Breast epithelium (tissue), 4 donors: ENCODE data around the gene ZNF793. TPM values are rescaled to one million over a fixed set of nuclear protein-coding genes. Genes with fewer than 3 reads are reported as not detected.

Source experiments
- DNase-seq, 2 donors: peaks; one replicate each; pipeline ENCODE4 v3.0.0-alpha.2; 2019; ENCODE audit warnings: low spot score in 2 of 2
- H3K27ac ChIP-seq, 2 donors: fragments of 200-600 bp; sonication (generic) in 1 of 2; one replicate each; pipeline ENCODE4 v1.5.1; 2016 to 2019; ENCODE audit warnings: mild to moderate bottlenecking in 1 of 2
- H3K27me3 ChIP-seq, 2 donors: fragments of 200-600 bp; sonication (generic) in 1 of 2; one replicate each; pipeline versions ENCODE4 v1.5.1 to v1.6.0; 2017 to 2019; ENCODE audit warnings: control low read depth in 1 of 2, mild to moderate bottlenecking in 1 of 2
- H3K36me3 ChIP-seq: fragments of 200-600 bp; one replicate; pipeline ENCODE4 v1.5.1; 2019
- H3K4me1 ChIP-seq, 2 donors: fragments of 200-600 bp; sonication (generic); one replicate each; pipeline ENCODE4 v1.5.1; 2016 to 2019; ENCODE audit warnings: control low read depth in 1 of 2
- H3K4me3 ChIP-seq, 3 donors: fragments of 200-600 bp; sonication (generic); 1 replicate in 2 of 3; 2 replicates in 1 of 3; pipeline ENCODE4 v1.5.1; 2016 to 2019; ENCODE audit warnings: mild to moderate bottlenecking in 3 of 3, moderate library complexity in 2 of 3
- H3K9me3 ChIP-seq, 2 donors: fragments of 200-600 bp; sonication (generic) in 1 of 2; one replicate each; pipeline ENCODE4 v1.5.1; 2016 to 2019; ENCODE audit warnings: control low read depth in 1 of 2
- POLR2A ChIP-seq: fragments of 450-650 bp; IDR thresholded peaks from one replicate; pipeline ENCODE4 v1.6.1; 2016; ENCODE audit warnings: antibody characterized with exemption, mild to moderate bottlenecking, moderate library complexity
- POLR2AphosphoS5 ChIP-seq, 3 donors: sonication (generic); formaldehyde crosslinking; IDR thresholded peaks; one replicate each; pipeline ENCODE4 v1.6.1; 2017; ENCODE audit warnings: antibody characterized with exemption in 3 of 3
- intact Hi-C: fragments of 100-400 bp; cut with DNase I; formaldehyde crosslinking; loops from one replicate; pipeline ENCODE4 v1.15.1; 2023; ENCODE audit warnings: low total_unique reads
- total RNA-seq, 3 donors: library from RNA; depleted of rRNA; stranded (reverse); fragments of >200 nt; gene quantifications; one replicate each; pipeline ENCODE4 v1.1.0, GENCODE V29; 2016
- TF ChIP-seq, protein P1 (sequence below), 3 donors: fragments of 450-650 bp; IDR thresholded peaks; one replicate each; pipeline ENCODE4 v1.5.1; 2016 to 2017; ENCODE audit warnings: antibody characterized with exemption in 3 of 3, mild to moderate bottlenecking in 3 of 3, moderate library complexity in 3 of 3

Gene ZNF793
- 10 to 100 TPM in 1 of 3 donors, 1 to 10 TPM in 2; 1.3 to 10.2 (median 7.2) TPM for total RNA-seq

DNA sequence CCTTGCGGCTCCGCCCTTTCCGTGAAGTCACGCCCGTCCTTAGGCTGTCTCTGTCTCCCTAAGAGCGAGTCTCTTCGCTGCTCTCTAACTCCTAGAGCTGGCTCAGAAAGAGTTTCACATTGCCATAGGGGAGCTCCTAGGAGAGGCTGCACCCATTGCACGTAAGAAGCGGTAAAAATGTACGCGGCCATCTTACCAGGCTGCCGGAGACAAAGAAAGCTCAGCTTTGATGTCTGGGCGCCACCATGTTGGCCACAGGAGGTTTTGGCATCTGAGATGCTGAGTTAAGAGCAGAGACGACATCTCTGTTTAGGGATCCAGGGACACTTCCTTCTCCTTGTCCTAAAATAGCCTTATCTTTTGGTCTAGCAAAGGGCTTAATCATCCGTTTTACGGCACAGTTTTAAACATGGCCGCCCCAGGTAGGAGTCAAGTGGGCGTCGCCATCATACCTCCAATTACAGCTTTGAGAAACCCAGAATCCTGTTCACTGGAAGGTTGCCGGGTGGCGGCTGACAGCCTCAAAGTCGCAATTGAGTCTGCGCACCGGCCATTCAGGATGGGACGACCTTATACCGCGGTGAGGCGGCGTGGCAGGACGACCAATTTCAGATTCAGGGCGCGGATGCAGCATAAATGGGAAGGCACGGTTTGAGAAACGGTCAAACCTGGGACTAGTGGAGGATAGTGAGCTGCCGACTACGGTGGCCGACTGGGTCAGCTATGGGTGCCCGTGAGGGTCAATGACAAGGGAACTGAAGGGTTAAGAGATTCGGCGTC lies at the start of gene ZNF793:
TSS of gene ZNF793 (plus strand) at position 553 of the 780 bp plus-strand sequence. CDS start 16,501 bp downstream, outside the sequence.
- TF ChIP-seq POLR2A (peak; percentile 18), POLR2AphosphoS5 (IDR thresholded peaks at IDR 0.05) (peak; percentile 55 to 78 (median 63))
- TF ChIP-seq, protein P1, sequence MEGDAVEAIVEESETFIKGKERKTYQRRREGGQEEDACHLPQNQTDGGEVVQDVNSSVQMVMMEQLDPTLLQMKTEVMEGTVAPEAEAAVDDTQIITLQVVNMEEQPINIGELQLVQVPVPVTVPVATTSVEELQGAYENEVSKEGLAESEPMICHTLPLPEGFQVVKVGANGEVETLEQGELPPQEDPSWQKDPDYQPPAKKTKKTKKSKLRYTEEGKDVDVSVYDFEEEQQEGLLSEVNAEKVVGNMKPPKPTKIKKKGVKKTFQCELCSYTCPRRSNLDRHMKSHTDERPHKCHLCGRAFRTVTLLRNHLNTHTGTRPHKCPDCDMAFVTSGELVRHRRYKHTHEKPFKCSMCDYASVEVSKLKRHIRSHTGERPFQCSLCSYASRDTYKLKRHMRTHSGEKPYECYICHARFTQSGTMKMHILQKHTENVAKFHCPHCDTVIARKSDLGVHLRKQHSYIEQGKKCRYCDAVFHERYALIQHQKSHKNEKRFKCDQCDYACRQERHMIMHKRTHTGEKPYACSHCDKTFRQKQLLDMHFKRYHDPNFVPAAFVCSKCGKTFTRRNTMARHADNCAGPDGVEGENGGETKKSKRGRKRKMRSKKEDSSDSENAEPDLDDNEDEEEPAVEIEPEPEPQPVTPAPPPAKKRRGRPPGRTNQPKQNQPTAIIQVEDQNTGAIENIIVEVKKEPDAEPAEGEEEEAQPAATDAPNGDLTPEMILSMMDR (IDR thresholded peaks at IDR 0.05): no peak
- H3K27me3 ChIP-seq: no peaks in the 10 kb centered on the region
- intact Hi-C loops: no loop called here
- H3K27ac ChIP-seq: peak within 1 kb of the TSS; percentile 93 to 98
- no peaks in the 10 kb centered on the region for H3K36me3 ChIP-seq
- DNase-seq: peak; percentile 82 to 84
- H3K4me1 ChIP-seq: no peaks in the 10 kb centered on the region
- peaks cover 0 to 14% of the 10 kb centered on the region in 2 donors for H3K9me3 ChIP-seq
- peak within 1 kb of the TSS; percentile 50 to 96 (median 60) for H3K4me3 ChIP-seq

DNA sequence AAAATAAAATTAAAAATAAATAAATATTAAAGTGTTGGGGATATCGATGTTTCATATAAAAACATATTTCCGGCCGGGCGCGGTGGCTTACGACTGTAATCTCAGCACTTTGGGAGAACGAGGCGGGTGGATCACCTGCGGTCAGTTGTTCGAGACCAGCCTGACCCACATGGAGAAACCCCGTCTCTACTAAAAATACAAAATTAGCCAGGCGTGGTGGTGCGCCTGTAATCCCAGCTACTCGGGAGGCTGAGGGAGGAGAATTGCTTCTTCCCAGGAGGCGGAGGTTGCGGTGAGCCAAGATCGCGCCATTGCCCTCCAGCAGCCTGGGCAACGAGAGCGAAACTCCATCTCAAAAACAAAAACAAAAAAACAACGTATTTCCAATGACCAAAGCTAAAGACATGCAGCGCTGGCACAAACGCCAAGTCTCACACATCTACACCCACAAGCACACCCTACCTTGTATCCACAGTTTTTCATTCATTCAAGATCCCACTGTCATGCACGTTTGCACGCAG lies 40.4 kb upstream of the ZNF793 start:
- H3K9me3 ChIP-seq: peaks cover 17 to 24% of the 10 kb centered on the region in 2 donors
- peak overlapping the region; percentile 82 to 90 for H3K27ac ChIP-seq
- H3K27me3 ChIP-seq: no peaks in the 10 kb centered on the region
- DNase-seq: no peak
- TF ChIP-seq POLR2A (no peak), POLR2AphosphoS5 (IDR thresholded peaks at IDR 0.05) (no peak)
- TF ChIP-seq, protein P1 (IDR thresholded peaks at IDR 0.05): no peak
- intact Hi-C loops: no loop called here
- peaks cover 0 to 4% of the 10 kb centered on the region in 2 donors for H3K4me1 ChIP-seq
- H3K4me3 ChIP-seq: peak overlapping the region; percentile 68 to 91 (median 68)
- peaks cover 15% of the 10 kb centered on the region for H3K36me3 ChIP-seq

DNA sequence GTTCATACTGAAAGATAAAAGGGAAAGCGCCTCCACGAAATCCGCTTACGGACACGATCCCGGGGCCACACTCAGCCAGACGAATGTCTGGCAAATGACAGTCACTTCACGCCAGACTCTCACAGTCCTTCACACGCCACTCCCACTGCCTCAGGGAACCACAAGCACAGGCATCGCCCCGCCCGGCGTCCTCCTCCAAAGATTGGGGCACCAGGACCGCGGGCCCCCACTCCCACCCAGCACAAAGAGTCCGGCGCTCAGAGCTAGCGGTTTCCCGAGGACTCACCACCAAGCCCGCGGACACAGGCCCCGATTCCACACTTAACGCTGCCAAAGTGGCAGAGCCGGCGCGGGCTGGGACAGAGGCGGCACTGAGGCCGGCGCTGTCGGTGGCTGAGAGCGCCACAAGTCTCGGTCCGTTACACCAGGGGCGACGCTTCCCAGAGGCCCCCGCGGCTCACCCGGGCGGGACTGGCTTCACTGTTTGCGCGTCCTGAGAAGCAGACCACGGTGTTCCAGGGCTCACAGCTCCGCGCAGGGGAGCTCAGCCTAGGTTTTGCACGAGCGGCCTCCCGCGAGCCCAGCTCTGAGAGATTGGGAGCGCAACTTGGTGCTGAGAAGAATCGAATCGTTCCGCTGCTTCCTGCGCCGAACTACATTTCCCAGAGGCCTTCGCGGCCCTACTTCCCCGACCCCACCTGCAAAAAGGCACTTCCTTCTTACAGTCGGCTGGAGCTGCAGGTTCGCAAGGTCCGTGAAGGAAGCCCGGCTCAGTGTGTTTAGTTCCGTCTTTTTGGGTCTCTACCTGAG lies 39.7 kb upstream of the ZNF793 start, which contains the start of gene ZNF569:
TSS of gene ZNF569 (minus strand) at position 647 of the 810 bp plus-strand sequence. CDS start 22,523 bp downstream, outside the sequence.
- H3K4me3 ChIP-seq: peak within 1 kb of the TSS; percentile 68 to 91 (median 80)
- TF ChIP-seq POLR2AphosphoS5 (IDR thresholded peaks at IDR 0.05): peak; percentile 60 to 81 (median 70)
- TF ChIP-seq, protein P1 (IDR thresholded peaks at IDR 0.05): no peak
- peaks cover 11 to 17% of the 10 kb centered on the region in 2 donors for H3K9me3 ChIP-seq
- peaks cover 0 to 4% of the 10 kb centered on the region in 2 donors for H3K4me1 ChIP-seq
- peak within 1 kb of the TSS; percentile 91 to 92 for H3K27ac ChIP-seq
- DNase-seq: peak; percentile 87
- peaks cover 15% of the 10 kb centered on the region for H3K36me3 ChIP-seq
- no peaks in the 10 kb centered on the region for H3K27me3 ChIP-seq
- intact Hi-C loops: no loop called here

DNA sequence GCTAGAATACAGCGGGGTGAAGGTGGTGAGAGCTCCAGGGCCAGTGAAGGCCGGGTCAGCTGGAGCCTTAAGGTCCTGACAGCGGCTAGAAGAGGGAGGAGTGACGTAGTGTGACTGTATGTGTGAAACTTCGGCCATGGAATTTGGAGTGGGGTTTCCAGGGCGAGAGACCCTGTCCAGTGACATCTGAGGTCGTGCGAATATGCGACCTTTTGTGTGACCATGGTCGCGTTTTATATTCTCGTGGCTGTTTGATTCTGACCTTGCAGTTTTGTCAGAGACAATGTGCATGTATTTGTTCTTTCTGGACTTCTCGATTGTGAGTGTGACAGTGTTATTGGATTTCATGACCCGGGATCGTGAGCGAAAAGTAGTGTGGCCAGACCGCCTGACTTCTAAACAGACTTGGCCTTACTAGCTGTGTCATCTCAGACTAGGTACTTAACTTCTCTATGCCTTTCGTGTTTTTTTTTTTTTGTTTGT lies 39.1 kb upstream of the ZNF793 start:
- Histone ChIP-seq H3K9me3 (peaks cover 6 to 12% of the 10 kb centered on the region in 2 donors), H3K27me3 (no peaks in the 10 kb centered on the region), H3K36me3 (peaks cover 14% of the 10 kb centered on the region), H3K27ac (peak overlapping the region; percentile 82 to 90), H3K4me1 (peaks cover 0 to 4% of the 10 kb centered on the region in 2 donors), H3K4me3 (peak overlapping the region; percentile 68 to 91 (median 68))
- intact Hi-C loops: no loop called here
- no peak for DNase-seq
- no peak for TF ChIP-seq POLR2AphosphoS5 (IDR thresholded peaks at IDR 0.05)
- TF ChIP-seq, protein P1 (IDR thresholded peaks at IDR 0.05): no peak
- no peak for TF ChIP-seq POLR2A
